Cerebellar cortex (tissue), 1 donor: Measurements from ENCODE around the gene DNAAF1.

Source experiments
- DNase-seq: peaks from one replicate; pipeline ENCODE4 v3.0.0-alpha.2; 2015; ENCODE audit warnings: low spot score

The DNAAF1 gene

DNA sequence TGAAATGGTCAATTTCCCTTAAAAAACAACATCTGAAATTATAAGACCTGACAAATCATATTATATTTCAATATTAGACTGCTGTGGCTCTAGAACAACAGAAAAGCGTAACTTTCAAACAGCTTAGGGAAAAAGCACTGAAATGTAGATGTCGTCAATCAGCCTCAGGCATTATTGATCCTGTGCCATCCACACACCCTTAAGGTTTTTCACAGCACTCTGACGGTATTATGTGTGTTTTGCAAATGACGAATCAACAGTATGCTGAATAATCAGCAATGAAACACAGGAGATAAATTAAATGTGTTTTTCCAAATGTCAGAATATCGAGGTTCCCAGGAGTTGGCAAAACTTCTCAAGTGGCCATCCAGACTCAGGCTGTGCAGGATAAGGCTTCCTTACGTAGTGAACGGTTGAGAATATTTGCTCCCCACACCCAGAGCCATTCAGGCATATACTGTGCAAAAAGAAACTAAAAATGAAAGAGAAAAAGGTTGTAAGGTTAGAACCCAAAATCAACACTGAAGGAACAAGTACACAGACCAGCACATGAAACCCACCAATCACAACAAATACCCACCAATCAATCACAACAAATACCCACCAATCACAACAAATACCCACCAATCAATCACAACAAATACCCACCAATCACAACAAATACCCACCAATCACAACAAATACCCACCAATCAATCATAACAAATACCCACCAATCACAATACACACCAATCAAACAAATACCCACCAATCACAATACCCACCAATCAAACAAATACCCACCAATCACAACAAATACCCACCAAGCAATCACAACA, 20.6 kb upstream of the DNAAF1 start:
- DNase-seq, result no peak

DNA sequence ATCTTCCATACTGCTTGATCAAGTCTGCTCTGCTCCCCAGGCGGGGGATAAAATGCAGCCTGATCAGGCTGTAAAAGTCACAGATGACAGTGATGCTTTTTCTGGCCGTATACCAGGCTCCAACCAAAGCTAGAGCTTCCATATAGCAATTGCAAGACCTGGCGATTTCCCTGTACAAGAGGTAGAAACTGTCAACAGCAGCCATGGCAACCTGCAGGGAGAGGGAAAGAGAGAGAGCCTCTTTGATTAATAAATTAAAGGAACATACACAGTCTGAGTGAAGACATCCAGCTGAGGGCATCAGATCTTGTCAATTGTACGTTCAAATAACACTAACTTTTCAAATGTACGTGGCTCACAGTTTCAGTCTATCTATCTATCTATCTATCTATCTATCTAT, 14.0 kb upstream of the DNAAF1 start:
- DNase-seq, result no peak

DNA sequence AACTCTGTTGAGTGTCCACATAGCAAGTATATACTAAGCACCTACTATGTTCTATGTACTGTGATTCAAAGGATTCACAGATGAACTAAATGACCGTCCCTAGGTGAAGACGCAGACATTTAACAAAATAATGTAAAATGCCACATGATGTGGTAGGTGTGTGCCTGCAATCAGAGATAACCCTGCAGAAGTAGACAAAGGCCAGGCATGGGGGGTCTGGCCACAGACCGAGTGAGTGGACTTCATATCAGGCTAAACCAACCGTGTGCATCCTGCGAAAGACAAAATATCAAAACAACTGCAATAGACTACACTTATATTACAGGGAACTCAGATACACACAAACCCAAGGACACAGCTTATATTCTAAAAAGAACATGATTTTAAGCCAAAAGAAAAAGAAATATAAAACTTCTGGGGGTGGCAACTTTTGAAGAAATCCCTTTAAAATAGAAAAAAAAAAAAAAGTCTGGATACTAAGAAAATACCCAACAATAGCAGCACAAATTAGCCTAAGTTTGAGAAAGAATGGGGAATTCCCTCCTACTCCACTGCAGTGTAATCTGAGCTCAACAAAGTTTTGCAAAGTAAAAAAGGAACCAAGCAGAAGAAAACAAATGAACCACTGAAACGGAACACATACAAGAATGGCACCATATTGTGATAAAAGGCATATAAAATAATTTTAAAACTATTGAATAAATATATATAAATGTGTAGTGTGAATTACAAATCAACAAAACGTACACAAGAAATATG, 12.4 kb upstream of the DNAAF1 start:
- no peak for DNase-seq

DNA sequence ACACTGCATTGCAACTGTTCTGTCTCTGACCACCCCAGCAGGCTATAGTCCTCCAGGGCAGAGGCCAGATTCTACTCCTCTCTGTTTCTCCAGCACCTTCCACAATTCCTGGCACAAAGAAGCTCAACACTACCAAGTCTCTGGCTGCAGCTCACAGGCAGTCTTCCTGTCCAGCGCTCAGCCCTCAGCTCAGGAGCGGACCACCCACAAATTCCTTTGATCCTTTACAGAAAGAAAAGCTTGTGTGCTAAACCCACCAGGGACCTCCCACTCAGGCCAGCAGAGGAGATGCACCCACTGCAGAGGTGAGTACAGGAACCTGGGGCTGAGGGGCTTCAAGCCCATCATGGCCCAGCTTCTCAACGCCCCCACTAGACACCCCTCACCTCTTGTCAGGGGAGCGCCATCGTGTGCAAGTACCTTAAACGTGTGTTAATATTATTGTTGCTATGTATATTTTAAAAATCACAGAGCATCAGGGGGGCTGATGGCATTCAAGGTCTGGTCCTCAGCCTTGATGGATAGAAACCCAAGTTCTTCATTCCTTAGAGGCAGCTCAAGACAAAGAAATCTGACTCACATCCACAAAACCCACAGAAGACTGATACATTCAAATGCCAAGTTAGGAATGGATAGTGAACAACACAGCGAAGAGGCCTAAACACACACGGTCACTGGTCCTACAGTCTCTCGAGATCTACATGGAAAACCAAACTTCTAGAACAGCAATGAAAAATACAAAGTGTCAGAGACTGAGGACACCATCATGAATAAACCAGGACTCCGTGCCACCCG, 8.6 kb upstream of the DNAAF1 start:
- DNase-seq, result peak; percentile 34

DNA sequence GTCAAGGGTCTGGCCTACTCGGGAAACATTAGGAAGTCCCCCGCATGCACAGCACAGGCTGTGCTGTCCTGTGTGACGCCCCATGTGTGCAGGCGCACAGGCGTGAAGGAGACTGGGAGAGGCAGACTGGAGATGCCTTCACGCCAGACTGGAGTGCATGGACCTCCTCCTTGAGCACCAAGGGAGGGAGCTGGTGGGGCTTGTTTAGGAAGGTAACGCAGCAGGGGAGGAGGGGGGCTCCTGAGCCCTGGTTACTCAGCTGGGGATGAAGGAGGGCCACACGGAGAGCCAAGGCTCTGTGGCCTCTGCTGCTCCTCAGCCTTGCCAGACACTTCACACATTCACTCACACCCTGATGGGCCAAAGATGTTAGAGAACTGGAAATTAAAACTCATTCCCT, 7.8 kb upstream of the DNAAF1 start:
- DNase-seq, result no peak

DNA sequence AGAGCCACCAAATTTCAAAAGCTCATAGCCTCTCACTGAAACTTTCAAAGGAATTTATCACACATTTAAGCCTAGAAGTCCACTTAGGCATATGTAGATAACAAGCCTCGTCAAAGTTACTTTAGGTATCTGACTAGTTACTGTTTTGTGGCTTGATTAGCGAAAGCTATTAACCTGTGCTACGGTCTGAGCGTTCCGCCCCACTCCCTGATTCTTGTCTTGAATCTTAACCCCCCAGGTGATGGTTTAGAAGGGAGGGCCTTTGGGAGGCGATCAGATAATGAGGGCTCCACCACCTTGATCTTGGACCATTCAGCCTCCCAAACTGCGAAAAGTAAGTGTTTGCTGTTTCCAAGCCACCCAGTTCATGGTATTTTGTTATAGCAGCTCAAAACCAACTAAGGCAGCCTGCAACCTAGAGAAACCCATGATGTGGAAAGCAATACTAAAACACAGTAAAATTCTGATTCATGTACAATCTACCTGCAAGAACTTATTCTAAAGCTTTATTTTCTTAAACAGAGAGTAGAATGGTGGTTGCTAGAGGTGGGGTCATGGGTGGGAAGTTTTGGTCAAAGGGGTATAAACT, 7.2 kb upstream of the DNAAF1 start:
- DNase-seq, result no peak

DNA sequence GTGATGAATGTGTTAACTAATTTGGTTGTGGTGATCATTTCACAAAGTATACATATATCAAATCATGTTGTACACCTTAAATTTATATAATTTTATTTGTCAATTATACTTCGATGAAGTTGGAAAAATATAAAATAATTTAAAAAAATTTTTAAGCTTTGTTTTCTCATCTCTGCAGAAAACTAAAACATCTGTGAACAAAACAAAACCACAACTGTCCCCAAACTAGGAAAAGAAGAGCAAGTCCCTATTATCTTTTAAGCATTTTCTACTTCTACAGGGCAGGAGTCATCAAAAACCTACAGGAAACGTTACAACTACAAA, 6.6 kb upstream of the DNAAF1 start:
- DNase-seq, result no peak

DNA sequence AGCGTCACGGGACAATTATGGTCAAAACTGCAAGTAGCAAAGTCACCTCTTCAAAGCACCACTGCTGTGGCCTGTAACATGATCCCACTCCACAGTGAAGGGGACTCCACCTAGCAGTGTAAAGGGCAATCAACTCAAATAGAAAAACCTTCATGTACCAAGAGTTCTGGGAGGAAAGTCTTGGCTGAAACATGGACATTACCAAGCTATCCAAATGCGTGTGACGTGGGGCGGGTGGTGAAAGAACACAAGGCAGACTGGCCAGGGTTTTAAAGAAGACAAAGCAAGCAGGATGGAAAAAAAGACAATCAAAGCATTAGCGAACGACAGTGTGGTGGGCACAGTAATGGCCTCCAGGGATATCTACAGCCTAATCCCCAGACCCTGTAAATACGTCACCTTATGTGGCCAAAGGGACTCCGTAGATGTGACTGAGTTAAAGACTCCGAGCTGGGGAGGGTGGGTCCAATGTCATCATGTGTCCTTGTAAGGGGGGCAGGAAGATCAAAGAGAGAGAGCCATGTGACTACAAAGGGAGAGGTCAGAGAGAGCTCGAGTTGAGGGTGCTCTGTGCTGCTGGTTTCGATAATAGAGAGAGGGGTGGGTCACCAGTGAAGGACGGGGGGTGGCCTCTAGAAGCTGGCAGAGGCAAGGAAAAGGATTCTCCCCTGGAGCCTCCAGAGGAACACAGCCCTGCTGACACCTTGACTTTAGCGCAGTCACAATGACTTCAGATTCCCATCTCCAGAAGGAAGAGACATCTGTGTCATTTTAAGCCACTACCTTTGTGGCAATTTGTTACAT, 6.1 kb upstream of the DNAAF1 start:
- DNase-seq, result no peak

DNA sequence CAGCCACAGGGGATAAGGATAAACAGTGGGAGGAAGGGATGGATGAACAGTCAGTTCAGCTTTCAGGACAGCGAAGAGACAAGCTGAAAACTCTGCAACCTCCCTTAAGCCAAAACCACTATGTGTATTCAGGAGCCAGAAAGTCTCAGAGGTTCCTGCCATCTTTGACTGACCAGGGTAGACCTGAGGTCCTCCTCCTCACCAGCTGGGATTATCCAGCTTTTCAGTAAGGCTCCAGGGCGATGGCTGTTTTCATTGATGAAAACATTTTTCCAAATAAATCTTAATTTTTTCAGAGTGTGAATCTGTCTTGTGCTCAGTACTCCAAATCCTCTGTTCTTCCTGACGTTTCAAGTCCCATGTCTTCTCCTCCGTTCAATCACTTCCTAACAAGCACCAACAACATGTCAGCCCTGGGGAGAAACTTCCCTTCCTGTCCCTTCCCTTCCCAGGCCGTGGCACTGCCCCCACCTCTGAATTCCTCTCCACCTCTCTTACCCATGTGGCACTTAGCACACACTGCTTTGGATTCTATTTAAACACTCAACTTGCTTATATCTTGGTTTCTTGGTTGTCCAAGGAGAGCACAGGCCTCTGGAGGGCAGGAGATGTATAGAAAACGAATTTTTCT, 5.4 kb upstream of the DNAAF1 start:
- no peak for DNase-seq

DNA sequence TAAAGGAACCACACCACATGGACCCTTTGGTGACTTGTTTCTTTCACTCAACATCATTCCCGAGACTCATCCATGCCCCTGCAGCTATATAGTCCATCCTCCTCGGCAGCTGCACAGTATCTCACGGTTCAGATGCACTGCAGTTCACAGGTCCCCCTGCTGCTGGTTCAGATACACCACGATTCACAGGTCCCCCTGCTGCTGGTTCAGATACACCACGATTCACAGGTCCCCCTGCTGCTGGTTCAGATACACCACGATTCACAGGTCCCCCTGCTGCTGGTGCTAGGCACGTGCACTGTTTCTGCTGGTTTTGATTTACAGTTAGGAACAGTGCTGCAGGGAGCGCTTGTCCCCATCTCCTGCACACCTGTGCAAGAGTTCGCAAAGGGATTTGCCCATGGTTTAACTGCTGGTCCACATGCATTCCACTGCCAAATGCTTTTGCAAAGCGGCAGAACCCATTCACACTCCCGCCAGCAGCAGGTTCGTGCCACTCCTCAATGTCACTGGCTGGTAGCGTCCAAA, 3.9 kb upstream of the DNAAF1 start:
- no peak for DNase-seq

DNA sequence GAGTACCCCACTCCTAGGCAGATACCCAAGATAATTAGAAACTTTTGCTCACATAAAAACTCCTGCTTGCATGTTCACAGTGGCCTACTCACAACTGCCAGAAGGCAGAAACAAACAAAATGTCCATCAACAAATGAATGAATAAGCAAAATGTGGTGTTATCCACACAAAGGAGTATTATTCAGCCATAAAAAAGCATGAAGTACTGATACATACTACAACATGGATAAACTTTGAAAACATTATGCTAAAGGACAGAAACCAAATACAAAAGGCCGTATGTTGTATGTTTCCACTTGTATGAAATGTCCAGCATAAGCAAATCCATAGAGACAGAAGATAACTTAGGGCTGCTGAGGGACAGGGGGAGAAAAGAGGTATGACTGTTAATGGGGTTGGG, 2.0 kb upstream of the DNAAF1 start:
- no peak for DNase-seq

DNA sequence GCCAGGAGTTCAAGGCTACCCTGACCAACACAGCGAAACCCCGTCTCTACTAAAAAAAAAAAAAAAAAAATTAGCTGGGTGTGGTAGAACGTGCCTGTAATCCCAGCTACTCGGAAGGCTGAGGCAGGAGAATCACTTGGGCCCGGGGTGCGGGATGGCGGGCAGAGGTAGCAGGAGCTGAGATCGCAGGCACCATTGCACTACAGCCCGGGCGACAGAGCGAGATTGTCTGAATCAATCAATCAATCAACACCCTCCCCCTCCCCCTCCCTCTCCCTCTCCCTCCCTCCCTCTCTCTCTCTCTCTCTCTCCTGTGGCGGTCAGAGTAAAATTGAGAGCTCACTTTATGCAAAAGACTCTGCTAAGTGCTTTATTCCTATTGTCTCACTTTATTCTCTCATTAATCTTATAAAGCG, 1.3 kb upstream of the DNAAF1 start:
- no peak for DNase-seq

DNA sequence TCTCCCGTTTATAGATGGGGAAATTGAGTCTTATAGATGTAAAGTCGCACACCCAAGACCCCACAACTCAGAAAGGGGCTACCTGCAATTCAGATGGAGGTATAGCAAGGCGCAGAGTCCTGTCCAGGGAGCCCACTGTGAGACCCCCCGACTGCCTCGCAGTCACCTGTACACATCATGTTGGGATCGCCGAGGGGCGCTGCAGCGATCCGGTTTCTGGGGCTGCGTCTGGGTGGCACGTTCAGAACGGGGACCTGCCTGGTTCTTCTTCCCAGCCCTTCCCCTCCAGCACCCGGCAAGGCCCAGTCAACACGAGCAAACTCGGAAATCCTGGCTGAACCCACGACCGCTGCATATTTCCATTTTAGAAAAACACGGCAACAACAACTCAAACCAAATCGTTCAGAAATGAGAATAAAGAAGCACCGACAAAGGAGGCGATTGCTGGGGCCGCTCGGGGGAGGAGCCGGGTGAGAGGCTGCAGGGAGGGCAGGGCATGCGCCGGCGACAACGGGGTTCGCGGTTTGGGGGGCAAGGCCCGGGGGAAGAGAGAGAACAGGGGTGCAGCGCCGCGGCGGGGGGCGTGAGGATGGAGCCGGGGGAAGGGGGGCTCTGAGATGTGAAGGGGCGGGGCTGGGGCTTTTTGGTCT, 774 bp upstream of the DNAAF1 start:
- DNase-seq, result peak; percentile 23

DNA sequence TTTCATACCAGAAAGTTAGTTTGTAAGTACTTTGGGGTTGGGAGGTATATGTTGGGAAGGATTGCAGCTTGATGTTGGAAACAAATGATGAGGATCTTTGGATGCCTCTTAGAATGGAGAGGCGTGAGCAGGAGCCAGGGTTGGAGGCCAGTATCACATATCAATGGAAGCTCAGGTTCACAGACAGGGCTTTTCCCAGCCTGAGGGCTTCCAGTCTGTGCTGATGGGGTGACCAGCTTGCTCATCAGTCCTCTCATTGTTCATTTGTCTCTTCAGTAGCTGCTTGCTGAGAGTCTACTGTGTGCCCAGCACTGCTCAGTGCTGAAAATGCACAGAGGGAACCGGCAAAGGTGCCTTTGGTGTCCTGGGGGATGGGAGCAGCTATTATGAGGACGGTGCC, 5.8 kb downstream of the DNAAF1 start:
- no peak for DNase-seq

DNA sequence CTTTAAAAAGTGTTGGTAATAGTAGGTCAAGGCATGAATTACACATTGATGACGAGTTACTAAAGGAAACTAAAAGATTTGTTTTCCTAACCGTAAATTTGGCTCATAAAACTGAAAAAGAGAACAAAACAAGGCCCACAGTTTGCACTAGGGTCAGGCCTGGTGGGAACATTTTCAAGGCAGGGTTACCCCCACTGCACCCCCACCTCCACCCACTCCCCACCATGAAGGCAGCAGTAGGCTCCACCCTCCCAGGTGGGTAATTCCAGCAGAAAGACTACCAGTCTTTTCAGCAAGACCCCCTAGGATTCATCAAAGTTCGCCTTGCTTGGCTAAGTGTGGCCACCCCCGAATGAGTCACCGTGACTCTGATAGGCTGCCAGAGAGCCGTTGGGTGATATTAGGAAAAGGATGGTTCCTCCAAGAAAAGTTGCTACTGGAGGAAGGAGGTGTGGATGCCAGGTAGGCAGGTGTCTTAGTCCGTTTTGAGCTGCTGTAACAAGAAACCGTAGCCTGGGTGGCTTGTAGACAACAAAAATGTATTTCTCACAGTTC, 8.6 kb downstream of the DNAAF1 start:
- DNase-seq, result no peak

DNA sequence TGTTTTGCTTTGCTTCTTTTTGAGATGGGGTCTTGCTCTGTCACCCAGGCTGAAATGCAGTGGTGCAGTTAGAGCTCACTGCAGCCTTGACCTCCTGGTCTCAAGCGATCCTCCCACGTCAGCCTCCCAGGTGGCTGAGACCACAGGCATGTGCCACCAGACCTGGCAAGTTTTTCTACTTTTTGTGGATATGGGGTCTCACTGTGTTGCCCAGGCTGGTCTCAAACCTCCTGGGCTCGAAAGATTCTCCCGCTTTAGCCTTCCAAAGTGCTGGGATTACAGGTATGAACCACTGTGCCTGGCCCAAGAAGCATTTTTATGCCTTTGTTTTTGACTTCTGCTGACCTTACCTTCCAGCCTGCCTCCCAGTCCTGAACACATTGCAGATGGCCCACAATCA, 10.1 kb downstream of the DNAAF1 start:
- no peak for DNase-seq

DNA sequence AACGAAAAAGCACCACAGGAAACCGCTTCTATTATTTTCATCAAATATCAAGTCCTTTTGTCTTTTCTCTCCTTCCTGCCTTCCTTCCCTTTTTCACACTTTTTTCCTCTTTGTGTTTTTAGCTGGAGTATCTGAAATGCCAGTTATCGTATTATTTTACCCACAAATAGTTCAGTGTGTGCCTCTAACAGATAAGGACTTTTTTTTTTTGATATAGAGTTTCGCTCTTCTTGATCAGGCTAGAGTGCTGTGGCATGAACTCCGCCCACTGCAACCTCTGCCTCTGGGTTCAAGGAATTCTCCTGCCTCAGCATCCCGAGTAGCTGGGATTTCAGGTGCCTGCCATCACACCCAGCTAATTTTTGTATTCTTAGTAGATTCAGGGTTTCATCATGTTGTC, 10.7 kb downstream of the DNAAF1 start:
- DNase-seq, result no peak

DNA sequence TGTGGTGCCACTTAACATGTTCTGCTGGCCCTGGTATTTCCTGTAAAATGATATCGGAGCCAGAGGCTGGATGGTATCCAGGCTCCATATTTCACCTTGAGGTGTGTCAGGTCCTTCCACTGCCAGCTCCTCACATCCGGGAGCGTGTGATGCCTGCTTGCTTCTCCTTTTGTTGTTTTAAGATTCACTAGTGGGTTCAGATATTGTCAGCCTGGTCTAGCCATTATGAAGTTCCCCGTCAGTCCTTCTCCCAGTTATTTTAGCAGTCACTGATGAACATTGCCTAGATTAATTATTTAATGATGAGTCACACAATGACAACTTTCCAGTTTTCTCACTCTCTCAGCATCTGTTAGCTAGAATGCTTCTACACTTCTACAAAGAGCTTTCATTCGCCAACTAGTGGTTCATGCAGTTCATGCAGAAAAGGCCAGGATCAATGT, 11.3 kb downstream of the DNAAF1 start:
- no peak for DNase-seq

DNA sequence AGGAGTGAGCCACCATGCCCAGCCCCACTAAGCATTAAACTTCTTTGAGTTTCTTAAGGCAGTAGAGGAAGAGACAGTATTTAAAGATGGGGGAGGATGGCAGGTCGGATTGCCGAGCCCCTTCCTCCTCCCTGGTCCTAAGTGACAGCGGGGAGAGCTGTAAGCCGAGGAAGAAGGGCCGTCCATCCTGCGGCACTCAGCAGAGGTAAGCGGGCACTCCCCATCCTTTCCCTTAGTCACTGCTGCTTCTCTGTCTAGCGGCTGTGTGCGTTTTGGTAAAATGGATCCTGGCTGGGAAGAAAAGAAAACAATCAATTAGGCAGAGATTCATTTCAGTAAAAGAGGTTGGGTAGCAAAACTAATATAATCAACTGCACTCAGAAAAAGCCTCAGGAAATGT, 13.9 kb downstream of the DNAAF1 start:
- no peak for DNase-seq

DNA sequence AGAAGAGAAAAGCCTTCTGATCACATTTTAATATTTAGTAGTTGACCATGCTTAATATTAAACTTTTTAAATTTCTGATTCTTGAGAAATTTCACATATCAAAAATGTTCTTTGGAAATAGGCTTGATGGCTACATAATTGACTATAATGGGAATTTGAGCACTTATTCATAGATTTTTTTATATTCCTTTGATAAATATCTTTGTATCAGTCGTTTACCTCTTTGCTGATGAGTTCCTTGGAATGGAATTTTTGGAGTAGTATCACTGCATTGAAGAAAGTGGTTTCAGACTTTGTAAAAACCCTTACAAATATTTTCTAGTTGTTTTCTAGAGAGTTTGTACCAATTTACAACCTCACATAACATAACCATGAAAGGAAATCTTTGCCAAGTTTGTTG, 14.7 kb downstream of the DNAAF1 start:
- no peak for DNase-seq
